Measurements from ENCODE around the gene ETV5. TPM values are rescaled to one million over a fixed set of nuclear protein-coding genes. Genes with fewer than 3 reads are reported as not detected.

ETV5 gene
- total and polyA plus RNA-seq, 2 of the 4 experiments (the other 2 are of a cell fraction), result 15.7 to 20.1 TPM

- Histone ChIP-seq H3K9me3 (ENCODE audit: control insufficient read depth, insufficient read depth, low read length) (no peaks in the 10 kb centered on the region), H3K14ac (replicated peaks; ENCODE audit: low read depth, low read length) (no peak overlapping the region), H3K36me3 (ENCODE audit: control insufficient read depth, insufficient read depth, low read length) (no peaks in the 10 kb centered on the region), H2AFZ (replicated peaks; ENCODE audit: low read length, poor library complexity) (no peak overlapping the region), H3K4me1 (ENCODE audit: control insufficient read depth, insufficient read depth, low read length) (no peaks in the 10 kb centered on the region; the same call in 1 of the 2 replicates), H3K18ac (ENCODE audit: low read depth, low read length) (no peak overlapping the region), H2AK5ac (ENCODE audit: low read depth, low read length) (no peak overlapping the region), H2BK20ac (ENCODE audit: low read depth, low read length) (no peak overlapping the region), H4K8ac (ENCODE audit: low read depth in 2 of 2, low read length in 2 of 2) (no peak overlapping the region), H3K27ac (ENCODE audit: insufficient read depth, low read length) (no peak overlapping the region), H4K5ac (ENCODE audit: low read depth, low read length) (no peak overlapping the region), H2BK120ac (ENCODE audit: low read depth, low read length) (no peak overlapping the region), H3K9ac (ENCODE audit: low read depth, low read length) (no peak overlapping the region), H3K23ac (ENCODE audit: low read depth, low read length) (no peak overlapping the region), H2AK9ac (replicated peaks; ENCODE audit: low read depth, low read length, poor library complexity) (no peak overlapping the region), H2BK5ac (ENCODE audit: low read depth, low read length, poor library complexity, severe bottlenecking) (no peak overlapping the region), H4K20me1 (ENCODE audit: insufficient read depth, low read length) (no peaks in the 10 kb centered on the region), H3K27me3 (ENCODE audit: control insufficient read depth, insufficient read depth, low read length) (peaks cover 8% of the 10 kb centered on the region), H3K4me2 (ENCODE audit: low read depth, low read length) (no peak overlapping the region), H4K91ac (ENCODE audit: insufficient read depth, low read depth, low read length) (no peak overlapping the region), H3K4me3 (ENCODE audit: insufficient read depth, low read depth, low read length) (no peak overlapping the region), H3K4ac (ENCODE audit: low read depth, low read length) (no peak overlapping the region), H3K9me1 (ENCODE audit: insufficient read depth, low read length) (no peaks in the 10 kb centered on the region), H2BK15ac (ENCODE audit: low read depth, low read length) (no peak overlapping the region), H3K56ac (ENCODE audit: extremely low read depth, insufficient read depth, low read length) (no peak overlapping the region), H3K79me1 (ENCODE audit: low read depth in 1 of 2, low read length in 2 of 2) (no peaks in the 10 kb centered on the region)
- WGBS, 2 experiments (ENCODE audit: extremely low coverage in 2 of 2, insufficient read length in 1 of 2), result no CpG with 5 or more reads among the region's 3 CpGs
- CTCF ChIA-PET, result no interaction called here
- ATAC-seq (ENCODE audit: low read depth) (no peak), DNase-seq (no peak)
- dilution Hi-C loops (cut with HindIII; ENCODE audit: low sequenced_read_pairs, unreplicated experiment) (no loop called here), intact Hi-C loops (cut with micrococcal nuclease) (no loop called here), in situ Hi-C loops (cut with MboI; ENCODE audit: low sequenced_read_pairs) (no loop called here)
- POLR2A ChIA-PET (ENCODE audit: unreplicated experiment), result no interaction called here
- TF ChIP-seq FOS (IDR thresholded peaks at IDR 0.05; ENCODE audit: low read depth, low read length) (no peak), CHD1 (IDR thresholded peaks at IDR 0.05; ENCODE audit: low read depth, low read length) (no peak), SMC3 (IDR thresholded peaks at IDR 0.05; ENCODE audit: low read depth, low read length) (no peak), RFX5 (IDR thresholded peaks at IDR 0.05; ENCODE audit: low read depth, low read length) (no peak), NFE2L2 (IDR thresholded peaks at IDR 0.05; ENCODE audit: low read depth, low read length) (no peak), ELK1 (IDR thresholded peaks at IDR 0.05; ENCODE audit: borderline replicate concordance, low read depth, low read length) (no peak), POLR2A (IDR thresholded peaks at IDR 0.05; ENCODE audit: low read depth, low read length) (no peak), BHLHE40 (IDR thresholded peaks at IDR 0.05; ENCODE audit: low read depth, low read length) (no peak), USF2 (IDR thresholded peaks at IDR 0.05; ENCODE audit: low read depth, low read length) (no peak), RAD21 (IDR thresholded peaks at IDR 0.05; ENCODE audit: low read length) (no peak), CEBPB (IDR thresholded peaks at IDR 0.05; ENCODE audit: low read depth, low read length) (no peak)
- no TSS peak for BruUV-seq (replicated peaks)
Observed at GRCh38 chr3:186004209-186004608, 104.7 kb downstream of the ETV5 start.

Data from IMR-90 (cell line).